ENCODE data around the gene AMZ1.
"Not testable (repeated sequence)": the region's sequence is repeated elsewhere in the genome, so short reads cannot be mapped to it uniquely, and the experiment has no call there.

Gene AMZ1

DNA sequence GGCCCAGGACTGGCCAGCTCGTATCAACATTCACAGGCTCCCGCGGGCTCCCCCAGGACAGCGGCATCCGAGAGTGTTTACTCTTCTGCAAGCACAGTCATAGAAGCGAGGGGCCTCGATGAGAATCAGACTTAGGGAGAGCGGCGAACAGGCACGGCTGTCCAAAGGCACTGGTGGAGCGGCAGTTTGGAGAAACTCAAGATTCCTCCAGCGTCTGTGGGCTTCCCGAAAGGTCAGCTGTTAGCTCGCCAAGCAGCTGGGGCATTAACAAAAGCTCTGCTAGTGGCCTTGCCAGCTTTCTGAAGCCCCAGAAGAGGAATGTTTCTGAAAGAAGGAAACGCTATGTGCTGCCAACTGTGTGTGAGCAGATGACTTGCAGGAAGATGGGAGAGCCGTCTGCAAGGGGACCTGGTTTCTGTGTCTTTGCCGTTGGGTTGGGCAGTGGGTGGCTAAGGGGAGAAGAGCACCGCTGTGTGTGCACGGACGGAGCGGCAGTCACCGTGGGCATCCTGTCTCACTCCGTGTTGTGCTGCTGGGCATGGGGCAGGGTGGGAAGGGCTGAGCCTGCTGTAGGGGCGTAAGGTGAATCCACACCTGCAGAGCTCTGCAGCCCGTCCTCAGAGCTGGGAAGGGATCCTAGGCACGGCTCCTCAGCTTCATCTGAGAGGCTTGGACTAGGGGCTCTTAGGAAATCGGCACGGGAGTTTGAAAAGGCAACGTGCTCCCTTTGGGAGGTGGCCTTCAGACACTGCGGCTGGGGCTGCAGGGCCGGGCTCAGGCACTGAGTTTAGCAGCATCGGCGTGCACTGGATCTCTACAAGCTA is 42.1 kb downstream of the AMZ1 start:
- no peak for DNase-seq

DNA sequence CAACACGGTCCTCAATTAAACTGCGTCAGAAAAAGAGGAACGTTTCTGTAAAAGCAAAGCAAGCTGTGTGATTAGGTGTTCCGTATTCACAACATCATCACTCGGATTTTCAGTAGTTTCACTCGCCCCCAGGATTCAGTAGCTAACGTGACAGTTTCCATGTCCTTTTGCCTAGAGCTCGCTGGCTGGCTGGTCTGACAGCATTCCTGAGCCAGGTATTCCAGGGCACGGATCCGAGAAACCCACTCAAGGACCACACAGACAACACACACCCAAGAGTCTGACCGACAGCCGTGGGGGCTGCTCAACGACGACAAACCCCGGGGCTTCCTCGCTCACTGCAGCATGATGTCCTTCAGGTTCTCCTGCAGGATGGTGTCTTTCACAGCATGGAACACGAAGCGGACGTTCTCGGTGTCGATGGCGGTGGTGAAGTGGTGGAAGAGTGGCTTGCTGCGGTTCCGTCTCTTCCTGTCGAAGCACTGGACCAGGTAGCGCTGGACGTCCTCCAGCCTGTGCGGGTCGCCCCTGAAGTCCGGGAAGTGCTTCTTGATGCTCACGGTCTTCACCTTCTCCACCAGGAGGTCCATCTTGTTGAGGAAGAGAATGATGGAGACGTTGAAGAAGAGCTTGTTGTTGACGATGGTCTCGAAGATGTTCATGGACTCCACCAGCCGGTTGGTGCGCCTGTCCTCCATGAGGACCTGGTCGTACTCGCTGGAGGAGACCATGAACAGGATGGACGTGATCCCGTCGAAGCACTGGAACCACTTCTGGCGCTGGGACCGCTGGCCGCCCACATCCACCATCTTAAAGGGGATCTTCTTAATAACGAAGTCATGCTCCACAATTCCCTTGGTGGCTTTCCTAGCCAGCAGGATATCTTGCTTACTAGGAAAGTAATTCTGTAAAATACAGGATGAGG is 43.1 kb downstream of the AMZ1 start:
- no peak for DNase-seq

DNA sequence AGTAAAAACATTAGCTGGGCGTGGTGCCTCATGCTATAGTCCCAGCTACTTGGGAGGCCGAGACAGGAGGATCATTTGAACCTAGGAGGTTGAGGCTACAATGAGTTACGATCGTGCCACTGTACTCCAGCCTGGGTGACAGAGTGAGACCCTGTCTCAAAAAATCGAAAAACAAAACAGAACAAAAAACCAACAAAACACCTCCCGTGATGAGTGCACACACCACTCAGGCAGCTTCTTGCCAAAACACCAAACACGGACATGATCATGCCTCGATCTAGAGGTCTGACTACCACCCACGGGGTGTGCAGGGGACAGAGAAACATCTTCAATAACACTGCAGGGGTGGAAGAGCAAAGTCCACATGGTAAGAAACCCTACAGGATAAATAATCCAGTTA is 44.4 kb downstream of the AMZ1 start:
- DNase-seq = no peak

DNA sequence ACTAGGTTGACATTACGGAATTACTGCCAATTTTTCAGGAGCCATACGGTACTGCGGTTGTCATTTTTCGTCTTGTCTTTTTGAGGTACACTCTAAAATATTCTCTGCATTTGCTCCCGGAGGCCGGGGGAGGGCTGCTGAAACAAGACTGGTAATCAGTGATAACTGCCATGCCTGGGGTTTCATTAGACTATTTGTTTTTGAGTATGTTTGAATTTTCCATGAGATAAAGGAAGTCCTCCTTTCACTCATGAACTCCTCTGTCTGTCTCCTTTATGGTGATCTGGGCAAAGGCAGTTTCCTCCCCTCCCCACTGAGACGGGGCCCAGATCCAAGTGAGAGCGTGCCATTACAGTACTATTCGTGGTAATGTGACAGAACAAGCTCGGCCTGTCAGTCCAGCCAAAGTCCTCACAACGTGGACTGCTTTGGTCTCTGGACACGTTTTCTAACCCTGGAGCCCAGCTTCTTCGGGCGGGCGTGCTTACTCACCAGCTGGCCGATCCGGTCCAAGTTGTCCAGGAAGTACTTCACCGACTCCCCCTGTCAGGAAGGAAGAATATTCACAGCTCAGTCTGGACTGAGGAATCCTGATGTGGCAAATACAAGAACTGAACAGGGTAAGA is 45.1 kb downstream of the AMZ1 start:
- no peak for DNase-seq

DNA sequence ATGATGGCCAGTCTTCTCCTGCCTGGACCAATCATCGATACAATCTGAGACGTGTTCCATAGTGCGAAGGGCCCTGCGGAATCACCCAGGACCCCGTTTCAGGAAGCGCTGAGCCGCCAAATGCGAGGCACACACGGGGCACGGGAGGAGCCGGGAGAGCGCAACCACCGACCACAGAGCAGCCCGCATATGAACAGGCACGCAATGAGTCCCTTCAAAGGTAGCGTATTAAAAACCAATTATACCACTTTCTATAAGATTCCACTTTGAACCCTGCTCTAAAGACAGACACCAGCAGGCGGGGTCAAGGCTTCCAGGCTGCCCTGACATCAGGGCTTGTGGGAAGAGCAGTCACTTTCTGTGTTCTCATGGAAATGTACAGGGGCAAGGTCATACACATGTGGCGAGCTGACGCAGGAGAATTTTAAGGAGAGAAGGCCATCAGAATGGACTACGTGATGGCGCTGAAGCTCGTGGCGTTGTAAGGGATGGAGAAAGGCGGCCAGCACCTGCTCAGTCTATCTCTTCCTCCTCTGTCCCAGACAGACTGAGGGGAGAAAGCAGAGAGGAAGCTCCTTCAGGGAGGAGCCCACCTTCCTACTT is 46.2 kb downstream of the AMZ1 start:
- DNase-seq = no peak

DNA sequence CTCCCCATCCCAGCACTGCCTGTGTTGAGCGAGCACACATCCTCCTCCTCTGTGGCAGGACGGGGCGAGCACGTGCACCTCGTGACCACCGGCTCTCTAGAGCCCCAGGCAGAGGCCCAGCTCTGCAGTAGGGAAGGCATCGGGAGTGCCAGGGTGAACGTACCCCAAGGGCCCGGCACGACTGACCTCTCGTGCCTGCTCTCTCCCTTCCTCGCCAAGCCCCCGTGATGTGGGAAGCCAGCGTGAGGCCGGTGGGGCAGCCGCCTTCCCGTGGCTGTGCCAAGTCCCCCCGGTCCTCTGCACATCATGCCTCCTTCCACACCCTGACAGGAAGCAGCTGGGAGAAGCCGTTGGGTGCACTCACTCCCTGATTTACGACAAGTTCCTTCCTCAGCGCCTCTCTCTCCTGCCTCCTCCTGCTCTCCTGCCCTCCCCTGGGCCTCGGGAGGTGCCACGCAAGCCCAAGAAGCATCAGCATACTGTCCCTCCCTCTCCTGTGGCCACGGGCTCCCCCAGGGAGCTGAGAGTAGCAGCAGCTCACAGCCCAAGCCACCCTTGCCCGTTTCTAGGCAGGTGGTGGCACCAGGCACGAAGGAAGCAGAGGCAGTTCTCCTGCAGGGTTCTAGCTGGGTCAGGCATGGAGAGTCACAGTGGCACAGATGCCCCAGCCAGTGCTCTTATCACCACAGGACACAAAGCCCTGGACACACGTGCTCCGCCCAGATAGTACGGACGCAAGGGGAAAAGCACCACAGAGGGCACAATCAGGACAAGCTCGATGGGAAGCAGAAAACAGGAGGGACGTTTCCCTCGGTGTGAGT is 47.0 kb downstream of the AMZ1 start:
- DNase-seq = no peak

DNA sequence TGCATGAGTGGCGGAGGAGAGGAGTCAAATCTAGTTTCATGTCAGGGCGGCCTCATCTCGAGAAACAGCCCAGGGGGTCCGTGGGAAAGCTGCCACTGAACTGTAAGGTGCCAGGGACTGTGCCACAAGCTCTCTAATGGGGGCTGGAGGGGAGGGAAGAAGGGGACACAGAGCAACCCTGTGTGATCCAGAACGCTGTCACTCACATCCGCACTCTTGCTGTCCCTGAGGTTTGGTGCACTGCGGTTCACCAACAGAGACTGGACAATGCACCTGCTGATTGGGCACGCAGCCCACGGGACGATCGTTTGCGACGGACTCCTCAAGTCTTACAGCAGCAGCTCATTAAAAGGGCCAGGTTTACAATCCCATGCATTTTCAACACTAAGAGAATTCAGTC is 47.7 kb downstream of the AMZ1 start:
- no peak for DNase-seq

DNA sequence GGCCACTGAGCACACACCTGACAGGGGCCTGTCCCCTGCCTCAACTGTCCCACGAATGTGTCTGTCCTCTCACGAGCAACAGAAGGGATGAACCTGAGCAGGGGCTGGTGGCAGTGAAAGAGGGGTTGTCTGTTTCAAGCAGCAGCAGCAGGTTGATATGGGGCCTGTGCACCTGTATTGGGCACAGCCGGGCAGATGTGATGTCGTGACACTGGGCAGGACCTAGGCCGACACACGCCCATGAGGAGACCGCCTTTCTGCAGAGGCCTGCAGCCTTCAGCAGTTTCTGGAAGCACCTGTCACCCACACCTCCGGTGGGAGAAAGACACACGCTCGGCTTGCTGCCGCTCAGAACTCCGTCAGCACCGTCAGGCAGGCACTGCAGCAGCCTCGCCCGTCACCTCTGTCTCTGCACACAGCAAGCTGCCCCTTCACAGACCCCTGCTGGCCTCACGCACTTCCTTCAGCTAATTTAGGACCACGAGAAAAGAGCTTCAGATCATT is 48.5 kb downstream of the AMZ1 start:
- DNase-seq = no peak

DNA sequence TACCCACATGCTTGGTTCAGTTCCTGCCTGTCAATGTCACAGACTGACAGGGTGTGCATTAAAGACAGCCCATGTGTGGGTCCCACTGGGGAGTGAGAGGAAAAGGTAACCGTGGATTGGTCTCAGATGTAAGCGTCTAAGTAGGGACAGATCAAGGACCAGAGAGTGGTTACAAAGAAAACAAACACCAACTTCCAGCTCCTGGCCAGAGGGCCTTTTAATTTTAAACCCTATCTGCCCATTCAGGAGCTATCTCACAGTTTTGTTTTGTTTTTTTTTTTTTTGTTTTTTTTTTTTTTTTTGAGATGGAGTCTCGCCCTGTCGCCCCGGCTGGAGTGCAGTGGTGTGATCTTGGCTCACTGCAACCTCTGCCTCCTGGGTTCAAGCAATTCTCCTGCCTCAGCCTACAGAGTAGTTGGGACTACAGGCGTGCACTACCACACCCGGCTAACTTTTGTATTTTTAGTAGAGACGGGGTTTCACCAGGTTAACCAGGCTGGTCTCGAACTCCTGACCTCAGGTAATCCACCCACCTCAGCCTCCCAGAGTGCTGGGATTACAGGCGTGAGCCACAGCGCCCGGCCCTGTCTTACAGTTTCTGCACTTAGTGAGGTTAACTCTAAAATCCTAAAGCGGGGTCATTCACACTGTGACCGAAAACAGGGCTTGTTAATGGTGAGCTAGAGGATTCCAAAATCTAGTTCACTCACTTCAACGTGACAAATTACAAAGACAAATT is 49.2 kb downstream of the AMZ1 start:
- DNase-seq = not testable (repeated sequence)

DNA sequence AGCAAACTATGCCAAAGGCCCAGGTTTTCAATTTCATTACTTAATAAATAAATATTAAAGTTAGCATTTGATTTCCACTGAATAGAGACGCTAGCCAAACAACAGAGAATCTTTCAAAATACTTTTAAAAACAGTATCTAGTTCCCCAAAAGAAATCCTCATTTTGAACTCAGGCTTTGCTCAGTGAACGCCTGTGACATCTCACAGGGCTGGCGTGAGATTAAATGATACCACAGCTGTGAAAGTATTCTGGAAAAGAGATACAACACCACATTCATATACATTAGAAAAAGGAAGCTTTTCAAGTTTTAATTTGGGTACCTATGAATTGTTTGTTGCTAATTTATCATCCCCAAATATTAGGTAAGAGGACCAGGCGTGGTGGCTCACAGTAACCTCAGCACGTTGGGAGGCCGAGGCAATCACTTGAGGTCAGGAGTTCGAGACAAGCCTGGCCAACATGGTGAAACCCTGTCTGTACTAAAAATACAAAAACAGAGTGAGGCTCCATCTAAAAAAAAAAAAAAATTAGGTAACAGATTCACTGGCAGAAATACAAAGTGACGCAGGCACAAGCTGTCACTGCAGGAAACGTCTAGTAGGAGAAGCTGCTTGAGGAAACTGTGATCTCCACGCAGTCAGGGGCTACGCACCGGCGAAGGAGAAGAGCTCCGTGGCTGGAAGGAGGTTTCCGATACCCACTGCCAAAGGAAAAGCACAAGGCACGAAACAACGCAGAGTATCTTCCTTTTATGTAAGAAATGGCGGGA is 50.0 kb downstream of the AMZ1 start:
- DNase-seq = no peak

DNA sequence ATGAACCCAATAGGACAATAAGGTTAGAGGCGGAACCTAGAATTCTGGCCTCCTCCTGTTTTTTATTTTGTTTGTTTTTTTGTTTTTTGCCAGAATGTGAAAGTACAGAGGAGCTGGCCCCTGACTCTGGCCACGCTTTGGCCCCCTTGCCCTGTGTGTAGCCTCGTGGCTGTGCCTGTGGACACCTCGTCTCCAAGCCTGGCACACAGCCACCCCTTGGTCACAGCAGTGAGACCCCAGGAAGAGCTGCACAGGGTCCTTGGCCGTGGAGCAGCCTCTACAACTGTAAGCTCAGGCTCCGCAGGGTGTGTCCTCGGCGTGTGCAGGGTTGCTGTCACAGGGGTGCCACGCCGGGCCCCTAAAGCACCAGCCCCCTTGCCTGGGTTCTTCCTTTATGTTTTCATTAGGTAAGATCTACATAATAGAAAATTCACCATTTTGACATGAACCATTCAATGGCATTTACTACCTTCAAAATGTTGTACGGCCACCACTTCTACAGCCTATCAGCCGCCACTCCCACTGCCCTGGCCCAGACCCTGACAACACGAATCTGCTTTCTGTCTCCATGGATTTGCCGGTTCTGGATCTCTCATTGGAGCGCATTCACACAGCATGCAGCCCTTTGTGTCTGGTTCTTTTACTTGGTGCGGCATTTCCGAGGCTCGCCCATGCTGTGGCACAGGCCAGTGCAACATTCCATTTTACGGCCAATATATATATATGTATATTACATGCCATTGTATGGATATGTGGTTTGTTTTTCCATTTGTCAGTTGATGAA is 51.0 kb downstream of the AMZ1 start:
- no peak for DNase-seq

DNA sequence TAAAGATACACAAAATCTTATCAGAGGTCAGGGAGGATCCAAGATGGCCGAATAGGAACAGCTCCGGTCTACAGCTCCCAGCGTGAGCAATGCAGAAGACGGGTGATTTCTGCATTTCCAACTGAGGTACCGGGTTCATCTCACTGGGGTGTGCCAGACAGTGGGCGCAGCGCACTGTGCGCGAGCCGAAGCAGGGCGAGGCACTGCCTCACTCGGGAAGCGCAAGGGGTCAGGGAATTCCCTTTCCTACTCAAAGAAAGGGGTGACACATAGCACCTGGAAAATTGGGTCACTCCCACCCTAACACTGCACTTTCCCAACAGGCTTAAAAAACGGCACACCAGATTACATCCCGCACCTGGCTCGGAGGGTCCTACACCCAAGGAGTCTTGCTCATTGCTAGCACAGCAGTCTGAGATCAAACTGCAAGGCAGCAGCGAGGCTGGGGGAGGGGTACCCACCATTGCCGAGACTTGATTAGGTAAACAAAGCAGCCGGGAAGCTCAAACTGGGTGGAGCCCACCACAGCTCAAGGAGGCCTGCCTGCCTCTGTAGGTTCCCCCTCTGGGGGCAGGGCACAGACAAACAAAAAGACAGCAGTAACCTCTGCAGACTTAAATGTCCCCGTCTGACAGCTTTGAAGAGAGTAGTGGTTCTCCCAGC is 55.7 kb downstream of the AMZ1 start:
- not testable (repeated sequence) for DNase-seq

DNA sequence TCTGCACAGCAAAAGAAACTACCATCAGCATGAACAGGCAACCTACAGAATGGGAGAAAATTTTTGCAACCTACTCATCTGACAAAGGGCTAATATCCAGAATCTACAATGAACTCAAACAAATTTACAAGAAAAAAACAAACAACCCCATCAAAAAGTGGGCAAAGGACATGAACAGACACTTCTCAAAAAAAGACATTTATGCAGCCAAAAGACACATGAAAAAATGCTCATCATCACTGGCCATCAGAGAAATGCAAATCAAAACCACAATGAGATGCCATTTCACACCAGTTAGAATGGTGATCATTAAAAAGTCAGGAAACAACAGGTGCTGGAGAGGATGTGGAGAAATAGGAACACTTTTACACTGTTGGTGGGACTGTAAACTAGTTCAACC is 60.7 kb downstream of the AMZ1 start:
- not testable (repeated sequence) for DNase-seq

DNA sequence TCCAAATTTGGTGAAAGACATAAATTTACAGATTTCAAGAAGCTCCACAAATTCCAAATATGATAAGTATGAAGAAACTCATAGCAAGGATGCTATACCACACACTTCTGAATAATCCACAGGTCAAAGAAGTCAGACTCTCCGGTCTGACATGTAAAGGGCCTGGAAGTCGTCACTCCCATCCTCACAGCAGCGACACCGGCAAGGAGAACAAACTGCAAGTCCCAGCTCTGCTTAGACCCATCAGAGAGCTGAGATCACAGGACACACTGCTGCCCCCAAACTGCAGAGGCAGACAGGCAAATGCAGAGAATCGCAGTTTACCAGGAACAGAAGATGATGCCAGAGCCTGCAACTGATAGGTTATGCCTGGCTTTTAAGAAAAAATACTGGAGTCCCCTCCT is 62.0 kb downstream of the AMZ1 start:
- no peak for DNase-seq

DNA sequence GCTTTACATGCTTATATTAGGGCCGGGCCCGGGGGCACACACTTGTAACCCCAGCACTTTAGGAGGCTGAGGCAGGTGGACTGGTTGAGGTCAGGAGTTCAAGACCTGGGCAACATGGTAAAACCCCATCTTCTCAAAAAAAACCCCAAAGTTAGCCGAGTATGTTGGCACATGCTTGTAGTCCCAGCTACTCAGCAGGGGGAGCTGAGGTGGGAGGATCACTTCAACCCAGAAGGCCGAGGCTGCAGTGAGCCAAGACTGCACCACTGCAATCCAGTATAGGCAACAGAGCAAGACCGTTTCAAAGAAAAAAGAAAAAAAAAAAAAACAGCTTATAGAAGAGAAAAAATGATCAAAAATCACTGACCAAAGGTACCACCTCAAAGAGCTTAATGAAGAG is 63.1 kb downstream of the AMZ1 start:
- DNase-seq = no peak

DNA sequence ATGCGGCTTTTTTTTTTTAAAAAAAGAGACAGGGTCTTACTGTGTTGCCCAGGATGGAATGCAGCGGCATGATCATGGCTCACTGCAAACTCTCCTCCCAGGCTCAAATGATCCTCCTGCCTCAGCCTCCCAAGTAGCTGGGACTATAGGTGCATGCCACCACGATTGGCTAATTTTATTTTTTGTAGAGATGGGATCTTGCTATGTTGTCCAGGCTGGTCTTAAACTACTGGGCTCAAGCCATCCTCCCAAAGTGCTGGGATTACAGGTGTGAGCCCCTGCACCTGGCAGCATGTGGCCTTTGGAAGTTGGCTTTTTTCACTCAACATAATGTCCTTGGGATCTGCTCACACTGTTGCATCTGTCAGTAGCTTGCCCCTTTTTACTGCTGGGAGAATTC is 65.1 kb downstream of the AMZ1 start:
- no peak for DNase-seq

DNA sequence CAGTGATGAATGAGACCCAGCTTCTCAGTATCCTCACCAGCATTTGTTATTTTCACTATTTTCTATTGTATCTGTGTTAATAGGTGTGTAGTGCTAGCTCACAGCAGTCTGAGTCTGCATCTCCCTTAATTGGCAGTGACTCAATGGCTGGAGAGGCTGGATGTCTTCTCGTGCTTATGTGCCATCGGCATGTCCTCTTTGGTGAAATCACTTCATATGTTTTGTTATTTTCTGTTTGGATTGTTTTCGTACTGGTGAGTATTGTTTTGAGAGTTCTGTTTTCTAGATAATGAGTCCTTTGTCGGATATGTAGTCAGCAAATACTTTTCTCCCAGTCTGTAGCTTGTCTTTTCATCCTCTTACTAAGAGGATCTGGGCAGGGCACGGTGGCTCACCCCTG is 66.1 kb downstream of the AMZ1 start:
- DNase-seq = no peak

DNA sequence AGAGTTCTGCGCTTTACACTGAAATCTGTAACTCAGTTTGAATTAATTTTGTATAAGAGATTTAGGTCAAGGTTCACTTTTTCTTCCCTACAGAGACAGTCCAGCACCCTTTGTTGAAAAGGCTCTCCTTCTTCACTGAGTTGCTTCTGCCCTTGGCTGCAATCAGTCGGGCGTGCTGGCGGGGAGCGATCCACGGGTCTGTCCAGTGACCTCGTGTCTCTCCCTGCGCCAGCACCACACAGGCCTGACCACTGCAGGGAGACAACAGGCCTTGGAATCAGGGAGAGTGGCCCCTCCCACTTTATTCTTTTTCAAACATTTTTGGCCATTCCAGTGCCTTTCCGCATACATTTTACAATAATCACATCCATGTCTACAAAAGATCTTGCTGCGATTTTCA is 66.9 kb downstream of the AMZ1 start:
- DNase-seq = no peak

DNA sequence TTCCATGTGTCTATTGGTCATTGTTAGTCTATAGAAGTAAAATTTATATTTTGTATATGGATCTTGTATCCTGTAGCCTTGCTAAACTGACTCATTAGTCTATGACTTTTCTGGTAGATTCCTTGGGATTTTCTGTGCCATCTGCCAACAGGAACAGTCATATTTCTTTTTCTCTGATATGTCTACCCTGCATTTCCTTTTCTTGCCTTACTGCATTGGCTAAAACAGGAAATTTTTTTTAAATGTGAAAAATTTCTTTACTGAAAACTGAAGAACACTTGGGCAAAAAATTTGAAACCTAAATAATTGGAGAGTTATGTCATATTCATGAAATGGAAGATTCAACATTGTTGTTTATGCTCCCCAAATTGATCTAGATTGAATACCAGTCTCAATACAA is 67.5 kb downstream of the AMZ1 start:
- no peak for DNase-seq
